ENCODE results near the gene HLA-DRB1.
"Not testable (repeated sequence)": the region's sequence is repeated elsewhere in the genome, so short reads cannot be mapped to it uniquely, and the experiment has no call there.

HLA-DRB1 gene

GRCh38 chr6:32589596-32590449 is at the start of gene HLA-DRB1:
TSS of gene HLA-DRB1 (minus strand) at chr6:32589848. CDS start at chr6:32589742, 106 bp downstream.
- DNase-seq: no peak

DNA sequence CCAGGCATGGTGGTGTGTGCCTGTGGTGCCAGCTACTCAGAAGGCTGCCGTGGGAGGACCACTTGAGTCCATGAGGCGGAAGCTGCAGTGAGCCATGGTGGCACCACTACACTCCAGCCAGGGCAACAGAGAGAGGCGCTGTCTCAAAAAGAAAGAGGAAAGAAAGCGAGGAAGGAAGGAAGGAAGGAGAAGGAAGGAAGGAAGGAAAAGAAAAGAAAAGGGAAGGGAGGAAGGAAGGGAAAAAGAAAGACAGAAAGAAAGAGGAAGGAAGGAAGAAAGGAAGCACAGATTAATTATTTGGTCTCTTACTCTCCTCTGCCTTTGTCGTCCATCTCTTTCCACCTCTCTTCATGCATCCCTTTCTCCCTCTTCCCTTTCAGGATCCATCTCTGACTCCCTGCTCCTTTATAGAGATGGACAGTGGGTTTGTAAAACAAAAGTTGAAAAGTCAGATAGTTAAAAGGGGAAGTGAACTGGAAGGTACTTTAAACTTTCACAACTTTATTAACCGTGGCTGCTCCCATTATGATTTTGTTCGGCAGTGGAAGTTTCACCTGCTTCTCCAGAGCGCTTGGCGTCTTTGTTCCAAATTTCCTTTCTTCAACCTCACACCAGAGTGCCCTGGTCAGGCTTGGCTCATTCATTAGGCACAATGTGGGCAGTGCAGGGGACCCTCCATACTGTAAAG is 49.0 kb upstream of the HLA-DRB1 start:
- no peak for DNase-seq

DNA sequence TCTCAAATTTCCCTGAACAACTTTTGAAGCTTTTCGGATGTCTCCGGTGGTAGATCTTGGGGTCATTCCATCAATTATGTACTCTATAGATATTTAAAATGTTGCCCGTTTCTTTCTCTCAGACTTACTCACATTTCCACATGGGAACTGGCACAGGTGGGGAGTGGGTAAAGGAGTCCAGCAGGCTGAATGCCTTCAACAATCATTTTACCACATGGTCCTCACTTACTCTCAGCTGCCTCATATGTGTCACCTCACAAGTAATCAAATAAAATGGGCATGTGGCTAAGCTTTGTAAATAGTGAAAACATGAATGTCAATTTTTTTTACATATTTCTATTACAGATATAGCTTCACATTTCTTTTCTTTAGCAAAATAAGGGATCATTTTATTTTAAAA is 48.2 kb upstream of the HLA-DRB1 start:
- DNase-seq: no peak

DNA sequence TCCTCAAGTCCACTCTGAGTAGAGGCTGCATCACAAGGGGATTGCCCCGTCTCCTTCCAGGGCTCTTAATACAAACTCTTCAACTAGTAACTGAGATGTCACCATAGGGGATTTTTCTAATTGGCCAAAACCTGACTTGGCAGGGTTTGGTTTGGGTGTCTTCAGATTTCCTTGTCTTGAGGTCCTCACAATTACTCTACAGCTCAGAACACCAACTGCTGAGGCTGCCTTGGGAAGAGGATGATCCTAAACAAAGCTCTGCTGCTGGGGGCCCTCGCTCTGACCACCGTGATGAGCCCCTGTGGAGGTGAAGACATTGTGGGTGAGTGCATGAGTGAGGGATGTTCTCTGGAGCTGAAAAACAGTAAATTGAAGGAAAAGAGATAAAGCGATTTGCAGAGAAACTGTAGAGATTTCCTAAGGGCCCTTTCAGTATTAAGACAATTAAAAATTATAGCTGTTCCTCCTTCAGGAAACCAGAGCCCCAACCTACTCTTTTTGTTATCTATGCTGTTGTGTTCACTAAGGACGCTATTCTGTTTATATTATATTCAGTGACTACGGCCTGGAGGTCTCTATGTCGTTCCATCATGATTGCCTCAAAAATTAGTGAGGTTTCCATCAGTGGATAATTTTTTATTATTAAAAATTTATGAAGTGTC is 47.7 kb upstream of the HLA-DRB1 start, which contains the start of gene HLA-DQA1:
Gene HLA-DQA1, plus strand, starts transcription at position 188 of the 662 bp plus-strand sequence. Its CDS starts 53 bp downstream, at position 241.
- no peak for DNase-seq

DNA sequence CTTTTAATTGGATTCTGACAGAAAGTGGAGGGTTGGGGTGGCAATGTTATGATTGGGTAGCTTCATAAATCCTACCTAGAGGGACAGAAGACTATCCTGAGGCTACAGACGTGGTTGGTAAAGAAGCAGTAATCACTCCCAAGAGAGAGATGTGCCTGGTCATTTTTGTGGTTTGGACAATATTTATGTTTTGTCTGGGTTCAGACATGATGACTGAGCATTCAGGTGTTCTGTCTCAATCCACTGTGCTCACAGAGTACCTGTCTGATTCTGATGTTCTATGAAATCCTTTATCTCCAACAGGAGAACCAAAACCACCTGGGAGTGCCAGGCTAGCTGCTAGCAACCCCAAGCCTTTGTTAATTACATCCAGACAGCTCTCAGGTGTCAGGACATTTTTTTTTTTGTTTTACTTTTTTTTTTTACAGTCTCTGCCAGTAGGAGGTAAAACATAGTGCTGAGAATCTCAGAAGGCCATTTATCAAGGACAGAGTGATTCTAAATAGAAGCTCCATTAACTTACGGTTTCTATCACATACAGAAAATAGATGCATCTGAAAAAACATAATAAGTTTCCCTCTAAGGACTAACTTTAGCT is 46.0 kb upstream of the HLA-DRB1 start:
- no peak for DNase-seq

- DNase-seq: not testable (repeated sequence)
Measured at GRCh38 chr6:32629793-32630192, 40.1 kb upstream of the HLA-DRB1 start.

DNA sequence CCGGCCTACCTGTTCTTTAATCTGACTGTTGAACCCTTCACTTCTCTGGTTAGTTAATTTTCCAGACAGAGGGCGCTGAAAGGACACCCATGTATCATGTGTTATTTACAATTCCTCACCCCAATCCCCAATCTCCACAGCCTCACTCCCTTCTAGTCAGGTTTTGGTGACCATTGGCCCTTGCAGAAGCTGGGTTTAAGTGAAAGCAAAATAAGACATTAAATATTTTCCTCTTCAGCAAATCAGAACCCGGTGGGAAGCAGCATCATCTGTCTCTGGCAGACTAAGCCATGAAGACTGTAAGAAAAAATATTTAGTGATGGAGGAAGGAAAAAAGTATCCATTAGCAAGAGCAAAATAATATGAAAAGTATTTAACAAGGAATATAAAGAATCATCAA is 38.2 kb upstream of the HLA-DRB1 start:
- DNase-seq: no peak

DNA sequence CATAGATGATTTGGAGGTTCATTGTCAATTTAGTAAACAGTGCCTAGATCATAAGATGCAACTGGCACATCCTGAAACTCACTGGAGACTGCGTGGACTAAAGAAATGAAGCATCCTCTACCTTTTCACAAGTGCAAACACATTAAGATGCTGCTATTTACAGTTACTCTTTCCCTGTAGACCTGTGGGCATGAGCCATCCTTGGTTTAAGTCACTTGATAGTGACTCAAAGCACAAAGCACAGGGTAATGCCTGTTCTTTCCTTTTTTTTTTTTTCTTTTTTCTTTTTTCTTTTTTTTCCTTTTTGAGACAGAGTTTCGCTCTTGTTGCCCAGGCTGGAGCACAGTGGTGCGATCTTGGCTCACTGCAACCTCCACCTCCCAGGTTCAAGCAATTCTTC is 37.6 kb upstream of the HLA-DRB1 start:
- DNase-seq: no peak

- no peak for DNase-seq
Measured at GRCh38 chr6:32625137-32625536, 35.5 kb upstream of the HLA-DRB1 start.

DNA sequence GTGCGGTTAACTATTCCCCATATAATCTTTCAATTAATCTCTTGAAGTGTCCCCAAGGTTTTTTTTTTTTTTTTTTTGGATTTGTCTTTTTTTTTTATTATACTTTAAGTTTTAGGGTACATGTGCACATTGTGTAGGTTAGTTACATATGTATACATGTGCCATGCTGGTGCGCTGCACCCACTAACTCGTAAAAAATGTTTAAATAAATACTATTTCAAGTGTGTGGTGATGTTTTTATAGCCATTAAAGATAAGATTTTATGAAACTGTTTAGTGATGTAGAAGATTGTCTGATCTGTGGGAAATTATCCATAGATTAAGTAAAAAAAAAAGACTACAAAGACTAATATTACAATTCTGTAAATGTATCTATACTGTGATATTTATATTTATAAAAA is 34.9 kb upstream of the HLA-DRB1 start:
- no peak for DNase-seq

DNA sequence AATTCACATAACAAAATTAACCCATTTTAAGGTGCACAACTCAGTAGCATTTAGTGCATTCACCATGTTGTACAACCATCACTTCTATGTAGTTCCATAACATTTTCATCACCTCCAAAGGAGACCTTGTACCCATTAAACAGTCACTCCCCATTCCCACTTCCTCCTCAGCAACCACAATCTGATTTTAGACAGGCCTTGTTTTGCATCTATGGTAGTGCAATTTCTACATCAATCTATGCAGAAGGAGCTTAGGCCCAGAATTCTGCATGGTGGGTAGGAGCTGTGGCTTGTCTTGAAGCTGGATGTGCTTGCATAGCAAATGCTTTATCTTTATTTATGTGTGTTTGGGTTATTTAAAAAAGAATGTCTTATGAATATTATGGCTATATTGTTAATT is 34.0 kb upstream of the HLA-DRB1 start:
- no peak for DNase-seq

DNA sequence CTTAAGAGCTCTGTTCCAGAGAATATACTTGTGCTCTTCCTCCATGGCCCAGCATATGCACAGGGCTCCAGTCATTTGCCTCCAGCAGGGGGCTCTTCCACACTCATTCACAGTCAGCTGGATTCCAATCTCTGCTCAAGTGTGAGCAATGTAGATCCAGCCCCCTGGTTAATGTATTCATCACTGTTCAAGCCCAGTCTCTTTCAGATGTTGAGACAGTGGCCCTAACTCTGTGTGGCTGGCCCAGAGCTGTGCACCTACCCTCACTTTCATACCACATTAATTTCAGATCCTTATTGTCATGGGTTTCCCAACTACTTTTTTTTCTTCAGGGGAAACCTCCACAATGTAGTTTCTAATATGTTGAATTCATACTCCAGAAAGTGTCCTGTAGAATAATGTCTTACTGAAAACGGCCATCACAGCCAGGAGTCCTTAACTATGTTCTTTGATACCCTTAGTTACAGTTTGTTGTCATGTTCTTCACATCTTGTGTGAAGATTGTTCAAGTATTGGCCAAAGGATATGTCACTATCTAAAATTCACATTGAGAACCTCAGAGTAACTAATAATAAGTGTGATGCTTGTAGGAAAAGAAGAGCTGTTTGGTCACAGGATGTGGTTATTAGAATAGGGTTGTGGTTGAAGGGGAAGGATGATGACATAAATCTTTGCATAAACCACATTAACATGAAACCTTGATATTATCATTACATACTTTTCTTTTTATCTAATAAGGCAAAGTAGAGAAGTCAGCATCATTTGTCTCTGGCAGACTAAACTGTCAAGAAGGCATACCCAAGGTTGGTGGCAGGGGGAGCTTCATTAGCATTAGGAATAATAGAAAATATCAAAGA is 33.1 kb upstream of the HLA-DRB1 start:
- no peak for DNase-seq

- DNase-seq: no peak
Measured at GRCh38 chr6:32621372-32621771, 31.7 kb upstream of the HLA-DRB1 start.

DNA sequence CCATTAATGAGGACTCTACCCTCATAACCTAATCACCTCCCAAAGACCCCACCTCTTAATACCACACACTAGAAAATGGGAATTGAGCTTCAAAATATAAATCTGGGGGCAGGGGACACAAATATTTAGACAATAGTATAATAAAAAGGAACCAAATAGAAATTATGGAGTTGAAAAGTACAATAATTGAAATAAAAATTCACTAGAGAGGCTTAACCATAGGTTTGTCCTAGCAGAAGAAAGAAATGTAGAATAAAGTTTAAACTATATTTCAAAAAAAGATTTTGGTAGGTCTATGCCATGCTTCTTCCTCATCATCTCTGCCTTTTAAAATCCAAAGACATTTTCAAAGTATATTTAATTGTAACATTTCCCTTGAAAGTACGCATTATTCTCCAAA is 28.1 kb upstream of the HLA-DRB1 start:
- no peak for DNase-seq

DNA sequence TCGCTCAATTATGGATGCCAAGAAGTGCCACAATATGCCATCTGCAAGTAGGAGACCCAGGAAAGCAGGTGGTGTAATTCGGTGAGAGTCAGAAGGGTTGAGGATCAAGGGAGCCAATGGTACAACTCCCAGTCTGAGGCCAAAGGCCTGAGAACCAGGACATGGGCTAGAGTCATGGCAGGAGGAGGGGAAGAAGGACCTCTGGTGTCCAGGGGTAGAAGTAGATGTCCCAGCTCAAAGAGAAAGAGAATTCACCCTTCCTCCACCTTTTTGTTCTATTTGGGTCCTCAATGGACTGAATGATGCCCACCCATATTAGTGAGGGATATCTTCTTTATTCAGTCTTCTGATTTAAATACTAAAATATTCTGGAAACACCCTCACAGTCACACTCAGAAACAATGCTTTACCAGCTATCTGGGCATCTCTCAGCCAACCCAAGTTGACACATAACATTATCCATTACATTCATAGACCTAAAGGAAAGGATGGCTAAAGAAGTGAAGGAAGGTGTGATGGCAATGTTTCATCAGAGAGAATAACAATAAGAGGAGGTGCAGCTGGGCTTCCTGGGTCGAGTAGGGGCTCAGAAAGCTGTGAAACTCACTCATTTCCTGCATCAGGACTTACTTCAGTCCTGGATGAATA is 26.4 kb upstream of the HLA-DRB1 start:
- DNase-seq: no peak

DNA sequence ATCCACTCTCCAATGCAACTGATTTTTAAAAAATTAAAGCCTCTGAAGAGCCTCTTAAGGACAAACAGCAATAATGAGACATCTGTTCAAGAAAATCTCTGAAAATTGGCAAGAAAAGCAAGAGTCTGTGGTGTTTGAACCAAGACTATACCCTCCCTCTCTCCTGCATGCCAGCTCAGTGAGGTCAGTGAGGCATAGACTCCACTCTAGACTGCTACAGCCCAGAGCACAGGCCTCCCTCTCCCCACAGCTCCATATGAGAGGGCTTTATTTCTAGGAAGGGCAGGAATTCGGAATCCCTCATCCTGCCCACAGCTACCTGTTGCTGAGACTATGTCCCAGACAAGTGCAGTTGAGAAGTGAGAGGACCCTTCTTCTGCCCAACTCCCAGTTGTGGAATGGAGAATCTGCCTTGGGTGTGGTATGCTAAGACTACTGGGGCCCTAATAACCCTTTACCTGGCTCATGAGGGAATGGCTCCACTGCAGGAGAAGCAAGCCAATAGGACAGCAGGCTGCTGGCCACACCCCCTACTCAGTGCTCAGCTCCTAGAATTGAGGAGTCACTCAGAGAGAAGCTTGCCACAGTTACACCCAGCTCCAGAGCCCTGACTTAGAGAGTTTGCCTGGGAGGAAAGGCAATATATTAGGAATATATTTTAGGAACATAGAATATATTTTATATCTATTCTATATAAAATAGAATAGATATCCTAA is 24.9 kb upstream of the HLA-DRB1 start:
- no peak for DNase-seq

- no peak for DNase-seq
Measured at GRCh38 chr6:32613475-32613874, 23.8 kb upstream of the HLA-DRB1 start.

GRCh38 chr6:32610682-32611296 is 21.1 kb upstream of the HLA-DRB1 start:
- DNase-seq: no peak

GRCh38 chr6:32609731-32610640 is 20.3 kb upstream of the HLA-DRB1 start:
- no peak for DNase-seq

DNA sequence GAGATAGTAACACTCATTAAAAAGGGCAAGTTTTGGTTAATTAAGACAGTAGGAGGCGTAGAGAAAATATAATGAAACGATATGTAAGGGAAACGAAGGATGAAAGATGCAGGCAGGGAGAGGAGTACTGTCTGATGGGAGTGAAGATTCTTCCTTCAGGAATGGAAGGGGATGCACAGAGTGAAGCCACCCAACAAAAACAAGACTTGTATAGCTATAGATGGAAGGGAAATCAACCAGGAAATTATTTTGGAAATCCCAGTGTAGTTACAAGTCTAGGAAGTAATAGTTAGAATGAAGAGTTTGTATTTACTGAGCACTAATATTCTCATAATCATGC is 19.7 kb upstream of the HLA-DRB1 start:
- no peak for DNase-seq

All from SHP77 (cell line).